Measurements from ENCODE around the gene ADAMTS12. TPM values are rescaled to one million over a fixed set of nuclear protein-coding genes. Genes with fewer than 3 reads are reported as not detected.

Gene ADAMTS12
- total RNA-seq (2022; extraction: Qiagen RNA extraction; ENCODE audit: low read depth) = 6.6 to 9.2 TPM (median 7.6 TPM) in 5 replicates

GRCh38 chr5:33891788-33892619 is at the start of gene ADAMTS12:
Gene ADAMTS12, minus strand, starts transcription at chr5:33891990. Its CDS starts 134 bp downstream, at chr5:33891856.

GRCh38 chr5:33936381-33937016 is 44.7 kb upstream of the ADAMTS12 start, which contains the start of gene RXFP3:
Gene RXFP3, plus strand, starts transcription at chr5:33936386. Its CDS starts 355 bp downstream, at chr5:33936741.

Other genes with a start within 250 kb of the ADAMTS12 start
- gene RXFP3, start 44.4 kb upstream of the ADAMTS12 start, total RNA-seq (2022; extraction: Qiagen RNA extraction; ENCODE audit: low read depth) = not detected in 5 replicates
- gene SLC45A2, start 92.7 kb upstream of the ADAMTS12 start, total RNA-seq (2022; extraction: Qiagen RNA extraction; ENCODE audit: low read depth) = 0.07 TPM in 1 of 5 replicates, not detected in the others
- 13.2 to 16.7 TPM (median 14.8 TPM) in 5 replicates for gene AMACR, start 116.1 kb upstream of the ADAMTS12 start, total RNA-seq (2022; extraction: Qiagen RNA extraction; ENCODE audit: low read depth)
- gene C1QTNF3, start 151.2 kb upstream of the ADAMTS12 start, total RNA-seq (2022; extraction: Qiagen RNA extraction; ENCODE audit: low read depth) = 0.26 TPM in 1 of 5 replicates, not detected in the others

All from A549 treated with GW870086 at 1 μM for 4 hours (cell line).